ENCODE results near the gene POLR2L.
A peak's percentile ranks its signal among the peaks of the same experiment; 100 is the strongest.

The POLR2L gene

GRCh38 chr11:834371-835316, 7.7 kb downstream of the POLR2L start:
- Mint-ChIP-seq H3K27ac (peak overlapping the region; percentile 58), H3K9me3 (no peaks in the 10 kb centered on the region), H3K36me3 (ENCODE audit: low read depth) (peaks cover 41% of the 10 kb centered on the region), H3K4me3 (peak overlapping the region; percentile 71), H3K4me1 (ENCODE audit: low read depth) (peaks cover 88% of the 10 kb centered on the region), H3K27me3 (peaks cover 31% of the 10 kb centered on the region)
- intact Hi-C loops (cut with micrococcal nuclease) = no loop called here

DNA sequence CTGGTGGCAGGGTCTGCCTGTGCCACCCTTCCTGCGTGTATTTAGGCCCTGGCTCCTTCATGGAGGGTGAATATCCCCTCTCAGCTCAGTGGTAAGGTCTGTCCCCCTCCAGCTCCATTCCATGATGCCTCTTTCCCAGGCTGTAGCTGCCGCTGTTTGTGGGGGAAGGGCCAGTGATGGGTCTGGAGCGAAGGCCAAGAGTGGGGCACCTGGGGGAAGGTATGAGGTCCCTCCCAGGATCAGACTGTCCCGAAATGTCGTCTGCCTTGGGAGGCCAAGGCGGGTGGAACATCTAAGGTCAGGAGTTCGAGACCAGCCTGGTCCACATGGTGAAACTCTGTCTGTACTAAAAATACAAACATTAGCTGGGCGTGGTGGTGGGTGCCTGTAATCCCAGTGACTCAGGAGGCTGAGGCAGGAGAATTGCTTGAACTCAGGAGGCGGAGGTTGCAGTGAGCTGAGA, 8.4 kb downstream of the POLR2L start:
- H3K27ac Mint-ChIP-seq = peak overlapping the region; percentile 58
- H3K9me3 Mint-ChIP-seq = no peaks in the 10 kb centered on the region
- H3K27me3 Mint-ChIP-seq = peaks cover 39% of the 10 kb centered on the region
- intact Hi-C loops (cut with micrococcal nuclease) = no loop called here
- peaks cover 34% of the 10 kb centered on the region for H3K36me3 Mint-ChIP-seq (ENCODE audit: low read depth)
- H3K4me3 Mint-ChIP-seq = peak overlapping the region; percentile 71
- H3K4me1 Mint-ChIP-seq (ENCODE audit: low read depth) = peaks cover 89% of the 10 kb centered on the region

DNA sequence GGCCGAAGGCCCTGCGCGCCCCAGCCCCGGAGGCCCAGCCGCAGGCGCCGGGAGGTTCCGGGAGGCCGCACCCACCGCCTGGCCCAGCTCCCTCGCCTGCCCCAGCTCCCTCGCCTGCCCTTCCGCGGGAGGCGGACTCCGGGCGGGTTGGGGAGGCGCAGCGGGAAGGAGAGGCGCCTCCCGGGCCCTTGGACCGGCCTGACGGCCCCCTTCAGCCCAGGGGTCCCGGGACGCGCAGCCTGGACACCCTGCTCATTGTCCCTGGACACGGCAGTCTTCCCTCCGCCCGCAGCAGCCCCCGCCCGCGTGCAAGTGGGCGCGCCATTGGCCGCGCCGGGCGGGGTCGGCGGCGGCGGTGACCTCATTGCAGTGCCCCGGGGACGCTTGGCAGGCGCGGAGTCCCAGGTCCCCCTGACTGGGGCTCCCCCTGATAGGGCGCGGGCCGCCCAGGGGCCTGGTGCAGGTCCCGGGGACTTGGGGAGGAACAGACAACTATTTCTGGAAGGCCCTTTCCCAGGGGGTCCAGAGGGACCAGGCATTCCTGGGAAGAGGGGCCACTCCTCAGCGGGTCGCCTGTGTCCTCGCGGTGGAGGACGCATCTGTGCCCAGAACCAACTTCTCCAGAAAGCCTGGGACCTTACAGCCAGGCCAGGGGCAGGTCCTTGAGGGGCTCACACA, 9.1 kb downstream of the POLR2L start:
- H3K9me3 Mint-ChIP-seq = no peaks in the 10 kb centered on the region
- intact Hi-C loops (cut with micrococcal nuclease) = no loop called here
- peaks cover 45% of the 10 kb centered on the region for H3K27me3 Mint-ChIP-seq
- H3K4me1 Mint-ChIP-seq (ENCODE audit: low read depth) = peaks cover 90% of the 10 kb centered on the region
- peaks cover 27% of the 10 kb centered on the region for H3K36me3 Mint-ChIP-seq (ENCODE audit: low read depth)
- peak overlapping the region; percentile 58 for H3K27ac Mint-ChIP-seq
- H3K4me3 Mint-ChIP-seq = peak overlapping the region; percentile 71

GRCh38 chr11:832529-833113, 9.7 kb downstream of the POLR2L start, which contains the start of gene CD151:
Gene CD151, plus strand, starts transcription at chr11:832952. Its CDS starts 3,118 bp downstream, at chr11:836070.
- intact Hi-C loops (cut with micrococcal nuclease) = no loop called here
- peaks cover 21% of the 10 kb centered on the region for H3K36me3 Mint-ChIP-seq (ENCODE audit: low read depth)
- H3K27ac Mint-ChIP-seq = peak within 1 kb of the TSS; percentile 58
- H3K9me3 Mint-ChIP-seq = no peaks in the 10 kb centered on the region
- H3K4me3 Mint-ChIP-seq = peak within 1 kb of the TSS; percentile 71
- H3K4me1 Mint-ChIP-seq (ENCODE audit: low read depth) = peaks cover 90% of the 10 kb centered on the region
- peaks cover 51% of the 10 kb centered on the region for H3K27me3 Mint-ChIP-seq

GRCh38 chr11:831961-832528, 10.3 kb downstream of the POLR2L start:
- Mint-ChIP-seq H3K9me3 (no peaks in the 10 kb centered on the region), H3K36me3 (ENCODE audit: low read depth) (peaks cover 15% of the 10 kb centered on the region), H3K27me3 (peaks cover 55% of the 10 kb centered on the region), H3K4me1 (ENCODE audit: low read depth) (peaks cover 89% of the 10 kb centered on the region), H3K4me3 (peak overlapping the region; percentile 58), H3K27ac (no peak overlapping the region)
- intact Hi-C loops (cut with micrococcal nuclease) = no loop called here

DNA sequence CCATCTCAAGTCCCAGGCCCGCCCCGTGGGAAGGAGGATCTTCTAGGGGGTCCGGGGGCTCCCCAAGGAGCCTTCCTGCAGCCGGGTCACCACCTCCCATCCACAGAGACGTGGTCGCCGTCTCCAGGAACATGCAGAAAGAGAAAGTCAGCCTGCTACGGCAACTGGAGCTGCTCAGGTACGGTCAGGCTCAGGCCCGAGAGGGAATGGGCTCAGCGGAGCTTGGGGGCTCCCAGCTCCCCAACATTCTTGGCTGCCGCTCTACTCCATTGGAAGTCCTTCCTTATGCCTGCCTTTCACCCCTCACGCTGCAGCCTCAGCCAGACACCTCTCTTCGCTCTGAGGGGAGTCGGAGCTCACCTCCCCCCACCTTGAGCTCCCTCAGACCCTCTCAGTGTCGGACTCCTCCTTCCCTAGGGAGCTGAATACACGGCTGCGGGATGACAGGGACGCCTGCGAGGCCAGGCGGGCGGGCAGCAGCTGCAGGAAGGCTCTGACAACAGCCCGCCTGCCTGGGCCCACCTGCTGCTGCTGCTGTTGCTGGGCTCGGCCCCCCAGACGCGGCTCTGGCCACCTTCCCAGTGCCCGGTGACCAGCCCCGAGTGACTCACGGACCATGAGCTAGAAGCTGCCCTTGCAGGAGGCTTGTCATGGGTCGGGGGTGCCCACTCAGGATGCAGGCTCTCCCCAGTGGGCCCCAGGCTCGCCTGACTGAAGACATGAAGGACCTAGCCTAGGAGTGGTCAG, 11.0 kb downstream of the POLR2L start:
- peaks cover 81% of the 10 kb centered on the region for H3K4me1 Mint-ChIP-seq (ENCODE audit: low read depth)
- H3K4me3 Mint-ChIP-seq = no peak overlapping the region
- H3K9me3 Mint-ChIP-seq = no peaks in the 10 kb centered on the region
- peaks cover 8% of the 10 kb centered on the region for H3K36me3 Mint-ChIP-seq (ENCODE audit: low read depth)
- H3K27me3 Mint-ChIP-seq = peaks cover 58% of the 10 kb centered on the region
- H3K27ac Mint-ChIP-seq = no peak overlapping the region
- intact Hi-C loops (cut with micrococcal nuclease) = no loop called here

DNA sequence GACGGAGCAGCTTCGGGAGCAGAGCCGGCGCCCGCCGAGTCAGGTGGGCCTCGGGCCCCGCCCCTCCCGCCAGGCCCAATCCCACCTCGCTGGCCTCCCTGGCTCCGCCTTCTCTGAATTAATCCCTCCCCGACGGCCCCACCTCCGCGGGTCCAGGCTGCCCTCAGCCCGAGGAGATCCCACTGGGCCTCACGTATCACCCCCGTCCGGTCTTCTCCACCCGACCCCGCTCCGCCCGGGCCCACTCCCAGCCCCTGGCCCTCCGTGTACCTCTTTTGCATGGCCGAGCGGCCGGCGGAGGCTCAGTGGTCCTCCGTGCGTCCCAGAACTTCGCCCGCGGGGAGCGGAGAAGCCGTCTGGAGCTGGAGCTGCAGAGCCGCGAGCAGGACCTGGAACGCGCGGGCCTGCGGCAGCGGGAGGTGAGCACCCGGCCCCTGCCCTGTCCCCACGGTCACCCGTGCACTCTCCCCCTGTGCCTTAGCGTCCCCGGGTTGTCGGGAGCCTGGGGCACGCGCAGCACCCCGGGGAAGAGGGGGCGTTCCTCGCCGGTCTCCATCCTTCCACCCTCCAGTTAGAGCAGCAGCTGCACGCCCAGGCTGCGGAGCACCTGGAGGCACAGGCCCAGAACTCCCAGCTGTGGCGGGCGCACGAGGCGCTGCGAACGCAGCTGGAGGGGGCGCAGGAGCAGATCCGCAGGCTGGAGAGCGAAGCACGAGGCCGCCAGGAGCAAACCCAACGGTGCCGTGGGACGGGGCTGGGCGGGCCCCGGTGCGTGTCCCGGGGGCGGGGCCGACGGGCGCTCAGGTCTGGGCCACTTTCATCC, 11.8 kb downstream of the POLR2L start:
- peaks cover 74% of the 10 kb centered on the region for H3K4me1 Mint-ChIP-seq (ENCODE audit: low read depth)

GRCh38 chr11:829847-830294, 12.5 kb downstream of the POLR2L start:
- Mint-ChIP-seq H3K4me1 (ENCODE audit: low read depth) (peaks cover 68% of the 10 kb centered on the region), H3K9me3 (no peaks in the 10 kb centered on the region), H3K36me3 (ENCODE audit: low read depth) (peaks cover 8% of the 10 kb centered on the region), H3K27me3 (peaks cover 66% of the 10 kb centered on the region), H3K27ac (no peak overlapping the region), H3K4me3 (peak overlapping the region; percentile 74)
- intact Hi-C loops (cut with micrococcal nuclease) = no loop called here

More for the DNA sequence above, 11.8 kb downstream of the POLR2L start:
- Mint-ChIP-seq H3K27ac (no peak overlapping the region), H3K27me3 (peaks cover 60% of the 10 kb centered on the region), H3K9me3 (no peaks in the 10 kb centered on the region), H3K36me3 (ENCODE audit: low read depth) (peaks cover 2% of the 10 kb centered on the region), H3K4me3 (peak overlapping the region; percentile 74)
- intact Hi-C loops (cut with micrococcal nuclease) = no loop called here

DNA sequence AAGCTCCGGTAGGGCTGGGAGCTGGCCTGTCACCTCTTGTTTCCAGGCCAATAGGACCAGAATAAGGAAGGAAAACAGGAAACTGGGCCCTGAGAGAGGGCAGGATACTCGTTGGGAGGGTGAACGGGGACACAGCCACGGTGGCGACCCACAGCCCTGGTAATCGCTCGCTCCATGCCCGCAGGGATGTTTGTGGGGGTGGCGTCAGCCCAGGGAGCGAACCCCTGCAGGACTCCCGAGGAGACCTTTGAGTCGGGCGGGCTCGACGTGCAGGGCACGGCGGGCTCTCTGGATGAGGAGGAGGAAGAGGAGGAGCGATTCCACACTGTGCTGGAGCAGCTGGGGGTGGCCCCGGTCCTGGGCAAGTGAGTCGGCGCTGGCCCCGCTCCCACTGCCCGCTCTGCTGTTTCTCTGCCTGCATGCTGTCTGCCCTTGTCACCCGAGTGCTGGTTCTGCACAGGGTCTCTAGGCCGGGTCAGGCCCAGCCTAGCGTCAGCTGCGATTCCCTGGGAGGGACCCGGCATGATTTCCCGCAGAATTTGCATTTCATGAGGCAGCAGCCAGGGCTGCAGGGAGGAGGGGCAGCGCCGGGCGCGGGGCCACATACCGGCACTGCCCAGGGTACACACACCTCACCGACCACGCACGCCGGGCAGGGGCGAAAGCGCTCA, 13.0 kb downstream of the POLR2L start:
- H3K4me1 Mint-ChIP-seq (ENCODE audit: low read depth) = peaks cover 63% of the 10 kb centered on the region
- H3K4me3 Mint-ChIP-seq = peak overlapping the region; percentile 74
- H3K27ac Mint-ChIP-seq = peak overlapping the region; percentile 42
- H3K36me3 Mint-ChIP-seq (ENCODE audit: low read depth) = peaks cover 14% of the 10 kb centered on the region
- no peaks in the 10 kb centered on the region for H3K9me3 Mint-ChIP-seq
- H3K27me3 Mint-ChIP-seq = peaks cover 66% of the 10 kb centered on the region
- intact Hi-C loops (cut with micrococcal nuclease) = no loop called here

DNA sequence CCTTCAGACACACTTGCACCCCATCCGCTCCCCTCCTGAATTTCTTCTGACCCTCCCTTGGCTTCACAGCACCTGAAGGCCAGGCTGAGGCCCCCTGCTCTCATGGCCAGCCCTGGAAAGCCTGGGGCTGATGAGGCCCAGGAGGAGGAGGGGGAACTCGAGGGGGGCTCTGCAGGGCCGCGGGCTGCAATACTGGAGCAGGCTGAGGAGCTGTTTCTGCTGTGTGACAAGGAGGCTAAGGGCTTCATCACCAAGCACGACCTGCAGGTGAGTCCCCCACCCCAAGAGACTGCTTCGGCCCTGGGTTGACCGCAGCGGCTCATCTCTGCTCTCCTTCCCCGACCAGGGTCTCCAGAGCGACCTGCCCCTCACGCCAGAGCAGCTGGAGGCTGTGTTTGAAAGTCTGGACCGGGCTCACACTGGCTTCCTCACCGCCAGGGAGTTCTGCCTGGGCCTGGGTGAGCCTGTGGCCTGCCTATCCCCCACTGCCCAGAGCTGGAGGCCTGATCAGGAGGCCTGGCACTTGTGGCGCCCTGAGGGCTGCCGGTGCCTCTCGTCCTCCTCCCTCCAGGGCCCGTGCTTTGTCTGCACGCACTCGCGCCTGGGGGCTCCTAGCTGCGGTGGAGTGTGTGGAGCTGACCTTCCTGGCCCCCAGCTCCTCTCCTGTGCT, 13.7 kb downstream of the POLR2L start:
- H3K9me3 Mint-ChIP-seq = no peaks in the 10 kb centered on the region
- H3K4me1 Mint-ChIP-seq (ENCODE audit: low read depth) = peaks cover 56% of the 10 kb centered on the region
- peak overlapping the region; percentile 42 for H3K27ac Mint-ChIP-seq
- peaks cover 20% of the 10 kb centered on the region for H3K36me3 Mint-ChIP-seq (ENCODE audit: low read depth)
- intact Hi-C loops (cut with micrococcal nuclease) = no loop called here
- peak overlapping the region; percentile 74 for H3K4me3 Mint-ChIP-seq
- H3K27me3 Mint-ChIP-seq = peaks cover 63% of the 10 kb centered on the region

GRCh38 chr11:827897-828192, 14.5 kb downstream of the POLR2L start, which contains the start of gene CRACR2B:
Gene CRACR2B, plus strand, starts transcription at chr11:827919. Its CDS starts 689 bp downstream, at chr11:828608.
- H3K4me1 Mint-ChIP-seq (ENCODE audit: low read depth) = peaks cover 55% of the 10 kb centered on the region
- H3K27ac Mint-ChIP-seq = peak within 1 kb of the TSS; percentile 42
- H3K27me3 Mint-ChIP-seq = peaks cover 63% of the 10 kb centered on the region

More at GRCh38 chr11:827897-828192, 14.5 kb downstream of the POLR2L start, which contains the start of gene CRACR2B:
- H3K4me3 Mint-ChIP-seq = peak within 1 kb of the TSS; percentile 74
- peaks cover 28% of the 10 kb centered on the region for H3K36me3 Mint-ChIP-seq (ENCODE audit: low read depth)
- no peaks in the 10 kb centered on the region for H3K9me3 Mint-ChIP-seq
- intact Hi-C loops (cut with micrococcal nuclease) = no loop called here

Measured in dendritic cell treated with granulocyte-macrophage colony-stimulating factor and Interleukin-4, amounts not matched to agents 40 ng/mL and 50 ng/mL, for 4 days (primary cell).